K562 (cell line): ENCODE results near the gene LAMTOR4. TPM values are rescaled to one million over a fixed set of nuclear protein-coding genes. Genes with fewer than 3 reads are reported as not detected.
A peak's percentile ranks its signal among the peaks of the same experiment; 100 is the strongest.

ENCODE experiments used
- CREB3 ChIP-seq: fragments of 450-650 bp; conservative IDR thresholded peaks from 2 replicates; pipeline ENCODE4 v1.6.1; 2016; ENCODE audit warnings: missing genetic modification characterization, low read depth, mild to moderate bottlenecking, missing compliant biosample characterization, moderate library complexity
- CTCFL ChIP-seq: IDR thresholded peaks from 2 replicates; pipeline ENCODE4 v1.6.1; 2011; ENCODE audit warnings: borderline replicate concordance, low read depth, mild to moderate bottlenecking, moderate library complexity, low read length; ENCODE audit not compliant: insufficient read depth, poor library complexity, severe bottlenecking
- ELF4 ChIP-seq: fragments of 450-650 bp; formaldehyde crosslinking; IDR thresholded peaks from 2 replicates; pipeline ENCODE4 v1.4.0; 2022; ENCODE audit warnings: missing genetic modification characterization
- GATA2 ChIP-seq: sonication (generic); formaldehyde crosslinking; IDR thresholded peaks from 2 replicates; pipeline ENCODE4 v1.4.0; 2020; ENCODE audit warnings: mild to moderate bottlenecking, missing genetic modification reagents
- GMEB1 ChIP-seq: fragments of 250-450 bp; sonication (Bioruptor Pico); IDR thresholded peaks from 2 replicates; pipeline ENCODE4 v1.4.0; 2020; ENCODE audit warnings: mild to moderate bottlenecking
- HLTF ChIP-seq: fragments of 450-650 bp; IDR thresholded peaks from 2 replicates; pipeline ENCODE4 v1.6.1; 2016
- HOXB6 ChIP-seq: fragments of 250-450 bp; sonication (Bioruptor Pico); IDR thresholded peaks from 2 replicates; pipeline ENCODE4 v1.5.1; 2022; ENCODE audit warnings: mild to moderate bottlenecking, borderline replicate concordance
- ILF3 ChIP-seq: fragments of 450-650 bp; IDR thresholded peaks from 2 replicates; pipeline ENCODE4 v1.6.1; 2018; ENCODE audit warnings: antibody characterized with exemption, mild to moderate bottlenecking, moderate library complexity, borderline replicate concordance
- L3MBTL2 ChIP-seq: fragments of 450-650 bp; IDR thresholded peaks from 2 replicates; pipeline ENCODE4 v1.6.1; 2016; ENCODE audit warnings: mild to moderate bottlenecking, moderate library complexity
- MAFK ChIP-seq: IDR thresholded peaks from 2 replicates; pipeline ENCODE4 v1.6.1; 2011; ENCODE audit warnings: low read length, improper control_type of control experiment
- MITF ChIP-seq: IDR thresholded peaks from 2 replicates; pipeline ENCODE4 v1.6.1; 2014; ENCODE audit warnings: antibody characterized with exemption
- MYC ChIP-seq, 2 experiments: fragments of 250-450 bp in 1 of 2; sonication (Bioruptor Pico) in 1 of 2; IDR thresholded peaks; 2 replicates each; pipeline versions ENCODE4 v1.5.1 to v1.6.1; 2012 to 2021; ENCODE audit warnings: low read depth in 2 of 2, borderline replicate concordance in 1 of 2, improper control_type of control experiment in 1 of 2, low read length in 1 of 2, mild to moderate bottlenecking in 1 of 2, moderate library complexity in 1 of 2
- SETDB1 ChIP-seq: IDR thresholded peaks from one replicate; pipeline ENCODE4 v1.6.1; 2012; ENCODE audit warnings: low read length, control low read depth, inconsistent platforms
- WHSC1 ChIP-seq: IDR thresholded peaks from one replicate; pipeline ENCODE4 v1.6.1; 2012; ENCODE audit warnings: low read length, control low read depth, inconsistent platforms
- ZBTB17 ChIP-seq: fragments of 450-650 bp; formaldehyde crosslinking; IDR thresholded peaks from 2 replicates; pipeline ENCODE4 v1.4.0; 2020; ENCODE audit warnings: mild to moderate bottlenecking
- ZBTB49 ChIP-seq: sonication (generic); formaldehyde crosslinking; IDR thresholded peaks from 2 replicates; pipeline ENCODE4 v1.8.0; 2022; ENCODE audit warnings: missing genetic modification reagents, mild to moderate bottlenecking, borderline replicate concordance
- ZNF133 ChIP-seq: fragments of 250-450 bp; sonication (Bioruptor Pico); IDR thresholded peaks from 2 replicates; pipeline ENCODE4 v1.4.0; 2020; ENCODE audit warnings: mild to moderate bottlenecking
- ZNF143 ChIP-seq: sonication (generic); formaldehyde crosslinking; IDR thresholded peaks from 2 replicates; pipeline ENCODE4 v1.9.0; 2022; ENCODE audit warnings: mild to moderate bottlenecking, missing genetic modification reagents
- ZNF212 ChIP-seq: fragments of 450-650 bp; formaldehyde crosslinking; IDR thresholded peaks from 2 replicates; pipeline ENCODE4 v1.4.0; 2020; ENCODE audit warnings: mild to moderate bottlenecking
- polyA plus RNA-seq, 8 experiments: library from polyadenylated mRNA; depleted of rRNA in 4 of 8; stranded (reverse) in 5 of 8; unstranded in 3 of 8; fragments of >200 nt; fragmentation: Nextera tagmentation in 2 of 8; fragmentation: Illumina TruSeq in 1 of 8; extraction: Ambion mirVana in 2 of 8; extraction: Trizol in 1 of 8; gene quantifications; 2 replicates each; pipeline versions ENCODE4 v1.2.1 to v1.2.3, GENCODE V29; 2011 to 2014; ENCODE audit warnings: inconsistent platforms in 1 of 8, missing spikeins in 1 of 8
- total RNA-seq, 7 experiments: library from RNA; depleted of rRNA in 6 of 7; stranded (reverse); fragments of >200 nt in 6 of 7; fragmentation: Illumina TruSeq in 2 of 7; extraction: Trizol in 2 of 7; gene quantifications; 2 replicates each; pipeline versions ENCODE4 v1.2.1 to v1.2.3, GENCODE V29; 2011 to 2021; ENCODE audit warnings: low replicate concordance in 1 of 7

LAMTOR4 gene
- total and polyA plus RNA-seq, 9 of the 15 experiments (the other 6 are each of a cell fraction or from before 2014, with no cell fraction given), result 79.6 to 314 (median 195) TPM

- no peak for TF ChIP-seq CREB3
- 0 out of 2 replicates have a peak, but pooled peaks have one; percentile 62 for TF ChIP-seq ZBTB17 (CRISPR knock-in tag)
- TF ChIP-seq CTCFL, result no peak
- TF ChIP-seq GATA2 (CRISPR knock-in tag), result no peak
- TF ChIP-seq HLTF, result no peak
- TF ChIP-seq ZNF143, result no peak
- TF ChIP-seq WHSC1, result no peak
- peak; percentile 84 for TF ChIP-seq MYC (IDR thresholded peaks at IDR 0.05; ENCODE audit: low read depth, low read length)
- peak; percentile 93; the same call in 1 of the 2 replicates for TF ChIP-seq MYC (CRISPR knock-in tag; IDR thresholded peaks at IDR 0.05; ENCODE audit: borderline replicate concordance, low read depth)
- TF ChIP-seq ELF4, result no peak
- no peak for TF ChIP-seq MAFK
- no peak for TF ChIP-seq ZNF133 (CRISPR knock-in tag)
- TF ChIP-seq SETDB1, result no peak
- TF ChIP-seq ZBTB49 (CRISPR knock-in tag), result peak; percentile 92; the same call in 1 of the 2 replicates
- TF ChIP-seq MITF, result peak; percentile 78; the same call in 1 of the 2 replicates
- peak; percentile 97 for TF ChIP-seq L3MBTL2
- no peak for TF ChIP-seq ILF3
- no peak for TF ChIP-seq ZNF212
- peak; percentile 93 for TF ChIP-seq GMEB1 (CRISPR knock-in tag)
- TF ChIP-seq HOXB6 (CRISPR knock-in tag), result no peak
Measured at GRCh38 chr7:100101016-100101862, 47.5 kb upstream of the LAMTOR4 start, which contains the start of the genes AP4M1 and MCM7 (continued).
